HG02571 (cell line): ENCODE measurements around the gene FEM1B.

Source experiments
- ATAC-seq: cut with Tn5 transposase; IDR thresholded peaks from one replicate; pipeline ENCODE4 v1.9.1; 2021; ENCODE audit warnings: mild to moderate bottlenecking, moderate library complexity; ENCODE audit not compliant: unreplicated experiment

Gene FEM1B

DNA sequence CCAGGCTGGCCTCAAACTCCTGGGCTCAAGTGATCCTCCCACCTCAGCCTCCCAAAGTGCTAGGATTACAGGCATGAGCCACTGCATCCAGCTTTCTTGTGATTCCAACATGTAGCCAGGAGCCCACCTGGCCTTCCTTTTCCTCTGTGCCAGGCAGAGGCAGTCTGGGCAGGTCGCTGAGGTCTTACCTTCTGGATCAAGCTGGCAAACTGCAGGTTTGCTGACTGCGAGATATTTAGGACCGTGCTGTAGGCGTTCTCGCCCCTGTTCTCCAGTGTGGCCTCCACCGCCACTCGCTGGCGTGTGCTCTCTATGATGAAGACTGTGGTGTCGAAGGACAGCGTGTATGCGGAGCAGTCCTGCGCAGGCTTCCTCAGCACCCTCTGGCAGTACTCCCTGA is 42.5 kb downstream of the FEM1B start:
- ATAC-seq, result no peak

GRCh38 chr15:68321229-68321628 is 43.7 kb downstream of the FEM1B start:
- no peak for ATAC-seq

DNA sequence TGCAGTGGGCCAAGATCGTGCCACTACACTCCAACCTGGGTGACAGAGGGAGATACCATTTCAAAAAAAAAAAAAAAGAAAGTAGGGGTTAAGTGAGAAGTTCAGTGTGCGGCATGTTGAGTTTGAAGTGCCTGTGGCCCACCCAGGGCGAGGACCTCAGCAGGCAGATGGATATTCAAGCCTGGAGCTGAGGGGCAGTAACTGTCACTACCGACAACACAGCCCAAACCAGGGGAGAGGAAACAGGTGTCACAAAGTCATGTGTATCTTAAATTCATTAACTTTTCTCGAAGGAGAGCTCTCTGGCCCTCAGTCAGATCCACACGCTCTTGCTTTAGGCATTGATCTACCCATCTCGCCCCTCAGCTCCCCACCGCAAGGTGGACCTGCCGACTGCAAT is 45.3 kb downstream of the FEM1B start:
- ATAC-seq, result no peak

- no peak for ATAC-seq
These were observed 48.2 kb downstream of the FEM1B start for GRCh38 chr15:68325726-68326125.

DNA sequence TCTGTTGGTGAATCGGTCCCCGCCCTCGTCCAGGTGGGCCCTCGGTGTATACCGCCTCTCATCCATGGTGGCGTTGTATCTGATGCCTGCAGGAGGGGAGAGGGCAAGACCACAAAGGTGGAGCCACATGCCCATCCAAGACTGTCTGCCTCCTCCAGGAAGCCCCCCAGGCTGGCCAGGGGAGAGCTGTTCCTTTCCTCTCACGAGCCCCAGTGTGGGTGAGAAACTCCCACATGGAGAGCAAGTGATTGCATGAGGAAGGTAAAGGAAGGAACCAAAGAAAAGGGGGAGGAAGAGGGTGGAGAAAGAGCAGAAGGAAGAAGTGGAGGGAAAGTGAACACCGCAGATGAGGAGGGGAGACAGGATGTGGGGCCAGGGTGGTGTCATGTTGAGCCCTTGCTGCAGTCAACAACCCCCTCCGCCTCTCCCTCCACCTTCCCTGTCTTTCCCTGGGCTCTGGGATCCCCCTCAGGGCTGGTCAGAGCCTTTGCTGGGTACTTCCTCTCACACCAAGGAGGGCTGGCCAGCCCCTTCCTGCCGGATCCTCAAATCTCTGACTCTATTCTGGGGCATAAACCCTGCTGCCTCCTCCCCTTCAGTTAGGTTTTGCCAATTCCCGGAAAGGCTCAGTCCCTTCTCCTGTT is 49.3 kb downstream of the FEM1B start:
- no peak for ATAC-seq

GRCh38 chr15:68328443-68328842 is 50.9 kb downstream of the FEM1B start:
- no peak for ATAC-seq

GRCh38 chr15:68328964-68329363 is 51.4 kb downstream of the FEM1B start:
- ATAC-seq, result no peak

DNA sequence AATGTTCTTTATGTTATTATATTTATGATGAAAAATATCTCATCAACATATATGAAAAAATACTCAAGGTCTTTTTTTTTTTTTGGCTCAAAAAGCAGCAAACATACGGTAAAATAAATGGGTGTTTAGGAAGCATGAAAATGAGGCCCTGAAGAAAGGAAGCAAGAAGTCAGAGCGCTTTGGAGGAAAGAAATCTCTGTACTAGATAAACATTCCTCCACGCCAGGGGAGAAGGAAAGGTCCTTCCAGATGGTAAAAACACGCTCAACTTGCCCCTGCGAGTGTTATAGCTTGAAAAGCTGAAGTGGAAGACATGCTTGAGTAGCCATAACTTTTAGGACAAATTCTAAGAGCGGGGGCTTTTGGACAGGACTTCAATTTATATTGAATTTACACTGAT is 52.9 kb downstream of the FEM1B start:
- no peak for ATAC-seq

DNA sequence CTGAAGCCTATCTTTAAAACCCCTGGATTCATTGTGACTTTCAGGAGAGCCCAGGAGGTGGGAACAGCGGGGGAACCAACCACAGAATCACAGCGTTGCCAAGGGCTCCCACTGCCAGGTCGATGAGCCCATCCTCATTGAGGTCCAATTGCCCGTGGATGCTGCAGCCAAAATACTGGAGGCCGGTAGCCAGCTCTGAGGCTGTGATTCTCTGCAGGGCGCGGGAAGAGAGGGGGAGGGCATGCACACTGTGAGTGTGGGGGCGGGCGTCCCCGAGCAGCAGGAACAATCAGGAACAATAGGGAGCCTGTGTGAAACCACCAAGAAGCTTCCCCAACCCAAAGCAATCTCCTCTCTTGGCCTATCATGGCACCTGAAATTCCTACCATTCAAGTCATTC is 53.4 kb downstream of the FEM1B start:
- no peak for ATAC-seq

- no peak for ATAC-seq
These were observed 54.7 kb downstream of the FEM1B start for GRCh38 chr15:68332266-68332665.

- no peak for ATAC-seq
These were observed 56.4 kb downstream of the FEM1B start for GRCh38 chr15:68333775-68334470.

- no peak for ATAC-seq
These were observed 57.1 kb downstream of the FEM1B start for GRCh38 chr15:68334661-68335124.

DNA sequence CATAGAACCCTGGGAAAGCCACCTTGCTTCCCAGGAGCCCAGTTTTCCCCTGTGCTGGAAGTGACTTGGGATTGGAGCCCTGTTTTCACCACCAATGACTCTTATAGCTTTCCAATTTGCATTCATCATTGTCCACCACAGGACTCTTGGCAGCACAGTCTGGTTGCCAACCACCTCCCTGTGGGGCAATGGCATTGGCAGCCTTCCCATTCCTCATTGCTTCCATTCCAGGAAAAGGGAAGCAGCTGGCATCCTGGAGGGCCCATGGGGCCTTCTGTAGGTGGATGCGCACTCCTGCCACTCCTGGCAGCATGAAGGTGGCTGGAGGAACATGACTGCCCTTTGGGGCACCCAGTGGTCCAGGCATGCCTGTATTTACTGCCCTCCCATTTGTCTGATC is 57.7 kb downstream of the FEM1B start:
- no peak for ATAC-seq

GRCh38 chr15:68335655-68336054 is 58.1 kb downstream of the FEM1B start:
- ATAC-seq, result no peak

GRCh38 chr15:68336516-68336915 is 59.0 kb downstream of the FEM1B start:
- no peak for ATAC-seq

DNA sequence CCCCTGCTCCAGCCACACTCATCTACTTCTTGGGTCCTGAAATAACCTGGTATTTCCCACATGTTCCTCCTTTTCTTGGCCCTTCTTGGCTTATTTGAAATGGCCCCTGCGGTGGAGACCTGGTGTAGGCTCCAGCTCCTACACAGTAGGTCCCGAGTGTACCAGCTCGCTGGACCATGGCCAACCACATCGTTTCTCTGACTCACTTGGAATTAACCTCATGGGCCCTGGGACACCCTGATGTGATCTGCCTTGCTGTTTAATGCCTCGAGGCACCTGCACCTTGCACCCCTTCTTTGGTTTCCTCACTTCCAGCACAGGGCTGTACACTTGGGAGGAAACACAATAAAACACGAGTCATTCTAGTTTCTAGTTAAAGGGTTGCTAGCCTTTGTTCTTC is 60.3 kb downstream of the FEM1B start:
- ATAC-seq, result no peak

GRCh38 chr15:68339481-68339880 is 61.9 kb downstream of the FEM1B start:
- ATAC-seq, result no peak

- no peak for ATAC-seq
These were observed 63.5 kb downstream of the FEM1B start for GRCh38 chr15:68340726-68341671.

GRCh38 chr15:68341760-68342725 is 64.5 kb downstream of the FEM1B start:
- ATAC-seq, result no peak

DNA sequence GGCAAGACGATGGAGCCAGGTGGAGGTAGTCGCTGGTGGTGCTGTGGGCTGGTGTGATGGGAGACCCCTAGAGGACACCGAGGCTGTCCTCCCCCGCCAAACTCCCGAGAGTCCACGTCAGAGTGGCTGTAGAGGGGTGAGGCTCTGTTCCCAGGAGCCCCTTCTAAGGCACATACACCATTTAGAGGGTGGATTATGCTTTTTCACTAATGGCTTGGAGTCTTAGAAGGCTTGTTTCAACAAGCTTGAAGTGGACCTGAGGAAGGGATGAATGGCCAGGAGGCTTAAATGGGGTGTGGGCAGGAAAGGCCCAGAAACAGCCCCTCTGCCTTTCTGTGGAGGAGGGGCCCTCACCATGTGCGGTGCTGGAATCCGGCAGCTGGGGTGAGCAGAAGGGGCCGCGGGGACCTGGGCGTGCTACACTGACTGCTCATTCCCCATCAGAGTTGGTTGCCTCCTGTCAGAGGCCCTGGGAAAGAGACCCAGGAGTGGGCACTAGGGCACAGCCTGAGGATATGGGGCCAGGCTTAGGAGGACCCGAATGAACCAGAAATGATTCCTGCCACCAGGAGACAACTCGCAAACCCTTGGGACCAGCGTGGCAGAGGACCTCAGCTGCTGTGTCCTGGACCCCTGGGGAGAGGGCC is 66.2 kb downstream of the FEM1B start:
- no peak for ATAC-seq
